Measurements from ENCODE around the gene LIN28B. TPM values are rescaled to one million over a fixed set of nuclear protein-coding genes. Genes with fewer than 3 reads are reported as not detected.

The LIN28B gene
- total RNA-seq, 1 experiment from 2014 or later: 0.25 TPM

DNA sequence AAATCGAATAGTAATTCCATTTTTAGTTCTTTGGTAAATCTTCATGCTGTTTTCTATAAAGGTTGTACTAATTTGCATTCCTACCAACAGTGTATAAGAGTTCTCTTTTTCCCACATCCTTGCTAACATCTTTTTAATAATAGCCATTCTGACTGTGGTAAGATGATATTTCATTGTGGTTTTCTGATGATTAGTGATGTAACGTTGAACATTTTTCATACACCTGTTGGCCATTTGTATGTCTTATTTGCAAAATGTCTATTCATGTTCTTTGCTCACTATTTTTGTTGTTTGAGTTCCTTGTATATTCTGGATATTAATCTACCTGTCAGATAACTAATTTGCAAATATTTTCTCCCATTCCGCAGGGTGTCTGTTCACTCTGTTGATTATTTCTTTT is 64.5 kb downstream of the LIN28B start:
- Histone ChIP-seq H3K4me2 (ENCODE audit: low read length) (no peak overlapping the region), H4K20me1 (ENCODE audit: insufficient read depth) (no peaks in the 10 kb centered on the region), H3K79me2 (ENCODE audit: insufficient read depth, low read length) (no peaks in the 10 kb centered on the region), H3K36me3 (ENCODE audit: control insufficient read depth in 1 of 2, insufficient read depth in 2 of 2, low read length in 2 of 2) (no peaks in the 10 kb centered on the region), H3K27ac (ENCODE audit: low read depth, low read length) (no peak overlapping the region), H3K9ac (ENCODE audit: low read length) (no peak overlapping the region), H3K9me3 (ENCODE audit: control insufficient read depth in 1 of 2, insufficient read depth in 1 of 2, low read depth in 1 of 2, low read length in 2 of 2) (no peaks in the 10 kb centered on the region), H3K4me3 (replicated peaks in 1 of 2; ENCODE audit: low read depth in 1 of 2, low read length in 2 of 2) (no peak overlapping the region), H2AFZ (ENCODE audit: low read depth, low read length, poor library complexity, severe bottlenecking) (no peak overlapping the region), H3K9me2 (ENCODE audit: insufficient read depth) (0 out of 2 replicates have a peak, but pooled peaks cover under 1% of the 10 kb centered on the region), H3K4me1 (ENCODE audit: control insufficient read depth in 1 of 2, insufficient read depth in 2 of 2, low read length in 2 of 2) (no peaks in the 10 kb centered on the region), H3K27me3 (ENCODE audit: insufficient read depth, low read length) (no peaks in the 10 kb centered on the region)
- POLR2A ChIA-PET: no interaction called here
- ATAC-seq (no peak), DNase-seq (ENCODE audit: low read depth, low spot score) (no peak)
- CTCF ChIA-PET: no interaction called here
- TF ChIP-seq ZFX (IDR thresholded peaks at IDR 0.05) (no peak), ATF3 (IDR thresholded peaks at IDR 0.05) (no peak), FOSL1 (IDR thresholded peaks at IDR 0.05; ENCODE audit: low read depth) (no peak), SP1 (IDR thresholded peaks at IDR 0.05; ENCODE audit: low read depth) (no peak), JUND (IDR thresholded peaks at IDR 0.05) (no peak)
- TF ChIP-seq, protein P1, sequence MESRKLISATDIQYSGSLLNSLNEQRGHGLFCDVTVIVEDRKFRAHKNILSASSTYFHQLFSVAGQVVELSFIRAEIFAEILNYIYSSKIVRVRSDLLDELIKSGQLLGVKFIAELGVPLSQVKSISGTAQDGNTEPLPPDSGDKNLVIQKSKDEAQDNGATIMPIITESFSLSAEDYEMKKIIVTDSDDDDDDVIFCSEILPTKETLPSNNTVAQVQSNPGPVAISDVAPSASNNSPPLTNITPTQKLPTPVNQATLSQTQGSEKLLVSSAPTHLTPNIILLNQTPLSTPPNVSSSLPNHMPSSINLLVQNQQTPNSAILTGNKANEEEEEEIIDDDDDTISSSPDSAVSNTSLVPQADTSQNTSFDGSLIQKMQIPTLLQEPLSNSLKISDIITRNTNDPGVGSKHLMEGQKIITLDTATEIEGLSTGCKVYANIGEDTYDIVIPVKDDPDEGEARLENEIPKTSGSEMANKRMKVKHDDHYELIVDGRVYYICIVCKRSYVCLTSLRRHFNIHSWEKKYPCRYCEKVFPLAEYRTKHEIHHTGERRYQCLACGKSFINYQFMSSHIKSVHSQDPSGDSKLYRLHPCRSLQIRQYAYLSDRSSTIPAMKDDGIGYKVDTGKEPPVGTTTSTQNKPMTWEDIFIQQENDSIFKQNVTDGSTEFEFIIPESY (IDR thresholded peaks at IDR 0.05; ENCODE audit: extremely low read depth, insufficient replicate concordance, low read length): no peak
- BruUV-seq (replicated peaks): no TSS peak
- RAD21 ChIA-PET (ENCODE audit: low non-redundant PET in 1 of 2, low total read pairs in 2 of 2, uncharacterized antibody in 2 of 2, unreplicated experiment in 2 of 2): no interaction called here
- intact Hi-C loops (cut with micrococcal nuclease): no loop called here

GRCh38 chr6:105022416-105022815 is 65.5 kb downstream of the LIN28B start:
- H3K9ac ChIP-seq (ENCODE audit: low read length): no peak overlapping the region
- H3K79me2 ChIP-seq (ENCODE audit: insufficient read depth, low read length): no peaks in the 10 kb centered on the region
- no peak overlapping the region for H3K4me2 ChIP-seq (ENCODE audit: low read length)
- H4K20me1 ChIP-seq (ENCODE audit: insufficient read depth): no peaks in the 10 kb centered on the region
- no peaks in the 10 kb centered on the region for H3K27me3 ChIP-seq (ENCODE audit: insufficient read depth, low read length)
- no peak for DNase-seq (ENCODE audit: low read depth, low spot score)
- H3K9me3 ChIP-seq (ENCODE audit: control insufficient read depth in 1 of 2, insufficient read depth in 1 of 2, low read depth in 1 of 2, low read length in 2 of 2): no peaks in the 10 kb centered on the region
- no peak for ATAC-seq
- no TSS peak for BruUV-seq (replicated peaks)
- H2AFZ ChIP-seq (ENCODE audit: low read depth, low read length, poor library complexity, severe bottlenecking): no peak overlapping the region
- no peaks in the 10 kb centered on the region for H3K4me1 ChIP-seq (ENCODE audit: control insufficient read depth in 1 of 2, insufficient read depth in 2 of 2, low read length in 2 of 2)
- H3K36me3 ChIP-seq (ENCODE audit: control insufficient read depth in 1 of 2, insufficient read depth in 2 of 2, low read length in 2 of 2): no peaks in the 10 kb centered on the region
- ChIA-PET RAD21 (ENCODE audit: low non-redundant PET in 1 of 2, low total read pairs in 2 of 2, uncharacterized antibody in 2 of 2, unreplicated experiment in 2 of 2) (no interaction called here), POLR2A (no interaction called here), CTCF (no interaction called here)
- no peak for TF ChIP-seq POLR2A (IDR thresholded peaks at IDR 0.05; ENCODE audit: borderline replicate concordance, extremely low read depth, insufficient read depth, insufficient read length)
- TF ChIP-seq, protein P2, sequence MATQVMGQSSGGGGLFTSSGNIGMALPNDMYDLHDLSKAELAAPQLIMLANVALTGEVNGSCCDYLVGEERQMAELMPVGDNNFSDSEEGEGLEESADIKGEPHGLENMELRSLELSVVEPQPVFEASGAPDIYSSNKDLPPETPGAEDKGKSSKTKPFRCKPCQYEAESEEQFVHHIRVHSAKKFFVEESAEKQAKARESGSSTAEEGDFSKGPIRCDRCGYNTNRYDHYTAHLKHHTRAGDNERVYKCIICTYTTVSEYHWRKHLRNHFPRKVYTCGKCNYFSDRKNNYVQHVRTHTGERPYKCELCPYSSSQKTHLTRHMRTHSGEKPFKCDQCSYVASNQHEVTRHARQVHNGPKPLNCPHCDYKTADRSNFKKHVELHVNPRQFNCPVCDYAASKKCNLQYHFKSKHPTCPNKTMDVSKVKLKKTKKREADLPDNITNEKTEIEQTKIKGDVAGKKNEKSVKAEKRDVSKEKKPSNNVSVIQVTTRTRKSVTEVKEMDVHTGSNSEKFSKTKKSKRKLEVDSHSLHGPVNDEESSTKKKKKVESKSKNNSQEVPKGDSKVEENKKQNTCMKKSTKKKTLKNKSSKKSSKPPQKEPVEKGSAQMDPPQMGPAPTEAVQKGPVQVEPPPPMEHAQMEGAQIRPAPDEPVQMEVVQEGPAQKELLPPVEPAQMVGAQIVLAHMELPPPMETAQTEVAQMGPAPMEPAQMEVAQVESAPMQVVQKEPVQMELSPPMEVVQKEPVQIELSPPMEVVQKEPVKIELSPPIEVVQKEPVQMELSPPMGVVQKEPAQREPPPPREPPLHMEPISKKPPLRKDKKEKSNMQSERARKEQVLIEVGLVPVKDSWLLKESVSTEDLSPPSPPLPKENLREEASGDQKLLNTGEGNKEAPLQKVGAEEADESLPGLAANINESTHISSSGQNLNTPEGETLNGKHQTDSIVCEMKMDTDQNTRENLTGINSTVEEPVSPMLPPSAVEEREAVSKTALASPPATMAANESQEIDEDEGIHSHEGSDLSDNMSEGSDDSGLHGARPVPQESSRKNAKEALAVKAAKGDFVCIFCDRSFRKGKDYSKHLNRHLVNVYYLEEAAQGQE (IDR thresholded peaks at IDR 0.05; ENCODE audit: low read depth): no peak
- no peak for TF ChIP-seq EZH2 (IDR thresholded peaks at IDR 0.05)
- TF ChIP-seq TCF7L2 (IDR thresholded peaks at IDR 0.05; ENCODE audit: borderline replicate concordance, extremely low read depth, insufficient read depth, insufficient read length): no peak
- no peak for TF ChIP-seq RAD21 (IDR thresholded peaks at IDR 0.05; ENCODE audit: low read depth)
- no peak for TF ChIP-seq ELF1 (IDR thresholded peaks at IDR 0.05; ENCODE audit: borderline replicate concordance, low read depth)
- TF ChIP-seq SP1 (IDR thresholded peaks at IDR 0.05; ENCODE audit: low read depth): no peak
- TF ChIP-seq EGR1 (IDR thresholded peaks at IDR 0.05; ENCODE audit: low read depth): no peak
- no peak overlapping the region for H3K27ac ChIP-seq (ENCODE audit: low read depth, low read length)
- 0 out of 2 replicates have a peak, but pooled peaks cover 3% of the 10 kb centered on the region for H3K9me2 ChIP-seq (ENCODE audit: insufficient read depth)
- no peak overlapping the region for H3K4me3 ChIP-seq (replicated peaks in 1 of 2; ENCODE audit: low read depth in 1 of 2, low read length in 2 of 2)
- intact Hi-C loops (cut with micrococcal nuclease): no loop called here

All from HCT116 (cell line).